SU-DHL-6 (cell line): Measurements from ENCODE around the gene CGB2.
"Not testable (repeated sequence)": the region's sequence is repeated elsewhere in the genome, so short reads cannot be mapped to it uniquely, and the experiment has no call there.

Experiments used
- H2AFZ ChIP-seq: fragments of 200-600 bp; sonication (generic); 2 replicates; pipeline ENCODE4 v1.6.1; 2014; ENCODE audit warnings: low read depth, mild to moderate bottlenecking, moderate library complexity, mixed read lengths, antibody characterized with exemption, low read length; ENCODE audit not compliant: severe bottlenecking
- H3F3A ChIP-seq: fragments of 200-600 bp; shearing (Covaris generic); 2 replicates; pipeline ENCODE4 v1.6.0; 2016; ENCODE audit warnings: antibody characterized with exemption, mild to moderate bottlenecking; ENCODE audit not compliant: insufficient read depth
- H3K27ac ChIP-seq: fragments of 200-600 bp; sonication (generic); 2 replicates; pipeline ENCODE4 v1.5.1; 2016; ENCODE audit warnings: low read depth, mild to moderate bottlenecking, low read length, moderate library complexity, mixed read lengths
- H3K27me3 ChIP-seq: fragments of 200-600 bp; sonication (generic), shearing (Covaris generic); 2 replicates; pipeline ENCODE4 v1.6.0; 2014; ENCODE audit warnings: mild to moderate bottlenecking, low read length
- H3K36me3 ChIP-seq: fragments of 200-600 bp; sonication (generic); 2 replicates; pipeline ENCODE4 v1.6.1; 2014; ENCODE audit warnings: mild to moderate bottlenecking, low read length, mixed read lengths
- H3K4me2 ChIP-seq: fragments of 300-600, 200-600 bp; shearing (Covaris generic), sonication (generic); 2 replicates; pipeline ENCODE4 v1.6.0; 2014; ENCODE audit warnings: low read length, low read depth, mild to moderate bottlenecking; ENCODE audit not compliant: poor library complexity, severe bottlenecking
- H3K4me3 ChIP-seq: fragments of 200-600 bp; sonication (generic); 2 replicates; pipeline ENCODE4 v1.5.1; 2014; ENCODE audit warnings: antibody characterized with exemption, low read length, mild to moderate bottlenecking, mixed read lengths; ENCODE audit not compliant: insufficient read depth, poor library complexity, severe bottlenecking
- H3K79me2 ChIP-seq: fragments of 200-600 bp; sonication (generic); 2 replicates; pipeline ENCODE4 v1.6.1; 2014; ENCODE audit warnings: mild to moderate bottlenecking, low read length, moderate library complexity; ENCODE audit not compliant: insufficient read depth
- H3K9ac ChIP-seq: fragments of 200-600 bp; sonication (generic); 2 replicates; pipeline ENCODE4 v1.7.0; 2014; ENCODE audit warnings: mild to moderate bottlenecking, low read length
- H3K9me2 ChIP-seq: fragments of 200-600 bp; sonication (generic); replicated peaks from 2 replicates; pipeline ENCODE4 v1.6.1; 2014; ENCODE audit warnings: low read length; ENCODE audit not compliant: insufficient read depth
- H3K9me3 ChIP-seq: fragments of 200-600 bp; sonication (generic); 2 replicates; pipeline ENCODE4 v1.6.1; 2014; ENCODE audit warnings: low read length, mixed read lengths; ENCODE audit not compliant: insufficient read depth
- H4K20me1 ChIP-seq: fragments of 200-600 bp; sonication (generic); 2 replicates; pipeline ENCODE4 v1.6.1; 2014; ENCODE audit warnings: low read depth, mild to moderate bottlenecking, antibody characterized with exemption, low read length, moderate library complexity, mixed read lengths
- EZH2phosphoT487 ChIP-seq: fragments of 200-600 bp; sonication (generic), shearing (Covaris generic); conservative IDR thresholded peaks from 2 replicates; pipeline ENCODE4 v1.6.1; 2018; ENCODE audit warnings: mild to moderate bottlenecking, antibody characterized with exemption, low read length, moderate library complexity, mixed read lengths
- TF ChIP-seq, protein P1 (sequence below): fragments of 200-600 bp; sonication (generic); IDR thresholded peaks from one replicate; pipeline ENCODE4 v1.5.1; 2017; ENCODE audit warnings: antibody characterized with exemption, mild to moderate bottlenecking, low read length, moderate library complexity; ENCODE audit not compliant: insufficient read depth, poor library complexity, severe bottlenecking

CGB2 gene

DNA sequence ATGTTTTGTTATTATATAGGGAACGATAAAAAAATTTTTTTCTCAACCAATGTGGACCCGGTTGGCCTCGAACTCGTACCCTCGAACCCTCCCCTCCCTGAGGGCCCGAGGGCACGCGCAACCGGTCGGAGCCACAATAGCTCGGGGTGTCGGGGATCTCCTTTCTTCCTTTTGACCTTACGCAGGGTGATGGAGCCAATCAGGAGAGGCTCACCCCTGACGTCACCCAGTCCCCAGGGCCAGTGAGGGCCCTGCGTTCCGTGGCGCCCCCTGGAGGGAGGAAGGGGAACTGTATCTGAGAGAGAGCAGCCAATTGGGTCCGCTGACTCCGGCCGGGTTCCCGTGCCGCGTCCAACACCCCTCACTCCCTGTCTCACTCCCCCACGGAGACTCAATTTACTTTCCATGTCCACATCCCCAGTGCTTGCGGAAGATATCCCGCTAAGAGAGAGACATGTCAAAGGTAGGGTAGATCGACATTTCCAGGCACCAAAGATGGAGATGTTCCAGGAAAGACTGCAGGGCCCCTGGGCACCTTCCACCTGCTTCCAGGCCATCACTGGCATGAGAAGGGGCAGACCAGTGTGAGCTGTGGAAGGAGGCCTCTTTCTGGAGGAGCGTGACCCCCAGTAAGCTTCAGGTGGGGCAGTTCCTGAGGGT lies at the start of gene CGB2:
CGB2 (plus strand) TSS at position 249 of the 660 bp plus-strand sequence; CDS start at position 455, 206 bp downstream.
- not testable (repeated sequence) for H4K20me1 ChIP-seq, H3F3A ChIP-seq, H3K4me3 ChIP-seq, H3K9me3 ChIP-seq, H3K9ac ChIP-seq, H3K27me3 ChIP-seq, H3K27ac ChIP-seq, H2AFZ ChIP-seq, H3K4me2 ChIP-seq, H3K9me2 ChIP-seq, H3K36me3 ChIP-seq, H3K79me2 ChIP-seq

DNA sequence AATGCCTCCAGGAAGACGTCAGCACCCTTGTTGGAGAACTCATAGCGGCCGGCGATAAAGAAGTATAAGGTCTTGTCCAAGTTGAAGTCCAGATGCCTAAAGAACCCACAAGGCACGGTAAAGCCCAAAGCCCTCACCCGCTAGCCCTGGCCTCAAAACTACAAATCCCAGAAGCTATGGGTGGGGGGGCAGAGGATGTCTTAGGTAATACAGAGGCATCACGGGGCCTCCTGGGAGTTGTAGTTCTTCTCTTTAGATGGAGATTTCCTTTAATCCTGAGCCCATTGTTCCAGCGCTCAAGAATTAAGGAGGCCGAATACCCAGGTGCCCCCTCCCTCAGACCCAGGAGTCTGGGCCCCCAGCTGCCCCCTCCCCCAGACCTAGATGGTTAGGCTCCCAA lies 49.4 kb upstream of the CGB2 start:
- no peaks in the 10 kb centered on the region for H3K36me3 ChIP-seq
- no peaks in the 10 kb centered on the region for H3K9me3 ChIP-seq
- H3K79me2 ChIP-seq, result no peaks in the 10 kb centered on the region
- H3F3A ChIP-seq, result no peaks in the 10 kb centered on the region
- H2AFZ ChIP-seq, result no peak overlapping the region
- no peak overlapping the region for H3K4me2 ChIP-seq
- TF ChIP-seq, protein P1, sequence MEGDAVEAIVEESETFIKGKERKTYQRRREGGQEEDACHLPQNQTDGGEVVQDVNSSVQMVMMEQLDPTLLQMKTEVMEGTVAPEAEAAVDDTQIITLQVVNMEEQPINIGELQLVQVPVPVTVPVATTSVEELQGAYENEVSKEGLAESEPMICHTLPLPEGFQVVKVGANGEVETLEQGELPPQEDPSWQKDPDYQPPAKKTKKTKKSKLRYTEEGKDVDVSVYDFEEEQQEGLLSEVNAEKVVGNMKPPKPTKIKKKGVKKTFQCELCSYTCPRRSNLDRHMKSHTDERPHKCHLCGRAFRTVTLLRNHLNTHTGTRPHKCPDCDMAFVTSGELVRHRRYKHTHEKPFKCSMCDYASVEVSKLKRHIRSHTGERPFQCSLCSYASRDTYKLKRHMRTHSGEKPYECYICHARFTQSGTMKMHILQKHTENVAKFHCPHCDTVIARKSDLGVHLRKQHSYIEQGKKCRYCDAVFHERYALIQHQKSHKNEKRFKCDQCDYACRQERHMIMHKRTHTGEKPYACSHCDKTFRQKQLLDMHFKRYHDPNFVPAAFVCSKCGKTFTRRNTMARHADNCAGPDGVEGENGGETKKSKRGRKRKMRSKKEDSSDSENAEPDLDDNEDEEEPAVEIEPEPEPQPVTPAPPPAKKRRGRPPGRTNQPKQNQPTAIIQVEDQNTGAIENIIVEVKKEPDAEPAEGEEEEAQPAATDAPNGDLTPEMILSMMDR, result no peak
- TF ChIP-seq EZH2phosphoT487, result no peak
- H3K27ac ChIP-seq, result no peak overlapping the region
- no peaks in the 10 kb centered on the region for H4K20me1 ChIP-seq
- no peak overlapping the region for H3K9ac ChIP-seq
- H3K4me3 ChIP-seq, result no peak overlapping the region
- no peaks in the 10 kb centered on the region for H3K9me2 ChIP-seq
- no peaks in the 10 kb centered on the region for H3K27me3 ChIP-seq

DNA sequence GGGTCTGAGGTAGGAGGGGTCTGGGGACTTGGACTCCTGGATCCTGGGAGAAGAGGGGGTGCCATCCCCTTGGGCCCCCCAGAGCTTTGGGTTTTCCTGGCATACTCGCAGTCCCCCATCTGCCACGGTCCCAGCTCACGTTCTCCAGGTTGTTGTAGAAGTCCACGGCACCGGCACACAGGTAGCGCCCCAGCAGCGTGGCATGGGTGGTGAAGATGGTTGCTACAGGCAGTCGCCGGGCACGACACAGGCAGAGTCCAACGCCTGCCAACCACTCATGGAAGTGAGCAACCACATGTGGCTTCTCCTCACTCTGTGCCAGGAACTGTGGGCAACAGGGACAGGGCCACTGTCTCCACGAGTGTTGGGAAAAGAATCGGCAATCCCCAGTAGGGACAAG lies 46.0 kb upstream of the CGB2 start:
- no peaks in the 10 kb centered on the region for H3K36me3 ChIP-seq
- no peaks in the 10 kb centered on the region for H3K79me2 ChIP-seq
- H3K9me3 ChIP-seq, result no peaks in the 10 kb centered on the region

DNA sequence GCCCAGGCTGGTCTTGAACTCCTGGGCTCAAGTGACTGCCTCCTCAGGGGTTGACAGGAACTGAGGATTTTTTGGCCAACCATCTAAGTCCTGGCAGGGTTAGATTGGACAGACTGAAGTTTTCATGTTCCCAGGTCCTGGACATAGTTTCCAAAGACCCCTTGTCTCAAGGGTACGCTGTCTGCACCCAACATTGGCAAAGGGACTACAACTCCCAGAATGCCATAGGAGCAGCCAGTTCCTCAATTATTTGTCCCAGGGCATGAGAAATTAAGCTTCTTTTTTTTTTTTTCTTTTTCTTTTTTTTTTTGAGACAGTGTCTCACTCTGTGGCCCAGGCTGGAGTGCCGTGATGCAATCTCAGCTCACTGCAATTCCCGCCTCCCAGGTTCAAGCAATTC lies 45.5 kb upstream of the CGB2 start:
- H3K27me3 ChIP-seq, result no peaks in the 10 kb centered on the region
- H3K4me3 ChIP-seq, result no peak overlapping the region
- TF ChIP-seq, protein P1, result no peak
- TF ChIP-seq EZH2phosphoT487, result no peak
- H3K79me2 ChIP-seq, result no peaks in the 10 kb centered on the region
- no peaks in the 10 kb centered on the region for H3F3A ChIP-seq
- H3K9me2 ChIP-seq, result no peaks in the 10 kb centered on the region
- H3K4me2 ChIP-seq, result no peak overlapping the region
- no peak overlapping the region for H3K9ac ChIP-seq
- H4K20me1 ChIP-seq, result no peaks in the 10 kb centered on the region
- no peaks in the 10 kb centered on the region for H3K36me3 ChIP-seq
- H3K9me3 ChIP-seq, result no peaks in the 10 kb centered on the region
- no peak overlapping the region for H3K27ac ChIP-seq
- H2AFZ ChIP-seq, result no peak overlapping the region

More for the DNA sequence above, 46.0 kb upstream of the CGB2 start:
- Histone ChIP-seq H3K9ac (no peak overlapping the region), H3K4me2 (no peak overlapping the region), H3F3A (no peaks in the 10 kb centered on the region), H2AFZ (no peak overlapping the region), H3K27me3 (no peaks in the 10 kb centered on the region), H3K4me3 (no peak overlapping the region), H3K27ac (no peak overlapping the region), H3K9me2 (no peaks in the 10 kb centered on the region), H4K20me1 (no peaks in the 10 kb centered on the region)
- TF ChIP-seq, protein P1, result no peak
